ENCODE measurements around the gene UCN2. TPM values are rescaled to one million over a fixed set of nuclear protein-coding genes. Genes with fewer than 3 reads are reported as not detected.
A peak's percentile ranks its signal among the peaks of the same experiment; 100 is the strongest.

UCN2 gene
- total RNA-seq, 1 experiment from 2014 or later, result 0.68 TPM

DNA sequence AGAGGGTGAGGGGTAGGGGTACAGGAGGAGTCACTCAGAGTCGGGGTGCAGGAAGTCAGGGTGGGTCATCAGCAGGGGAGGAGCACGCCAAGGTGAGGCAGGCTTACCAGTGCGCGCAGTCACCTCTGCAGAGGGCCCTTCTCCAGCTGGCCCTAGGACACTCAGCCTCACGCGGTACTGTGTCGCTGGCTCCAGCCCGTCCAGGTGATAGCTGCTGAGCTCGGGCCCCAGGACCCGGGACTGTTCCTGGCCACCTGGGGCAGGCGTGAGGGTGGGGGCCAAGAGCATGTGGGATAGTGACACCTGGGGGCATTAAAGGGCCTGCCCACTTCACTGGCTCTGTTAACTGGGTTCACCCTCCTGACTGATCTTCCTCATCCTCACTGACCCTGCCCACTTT lies 24.1 kb upstream of the UCN2 start:
- Histone ChIP-seq H3K4me2 (ENCODE audit: insufficient read depth, insufficient read length, low read length) (no peak overlapping the region), H3K79me1 (ENCODE audit: insufficient read depth, low read depth, low read length, poor library complexity, severe bottlenecking) (no peaks in the 10 kb centered on the region), H3T11ph (ENCODE audit: low read length) (no peak overlapping the region), H3K9ac (ENCODE audit: extremely low read depth, insufficient read length, low read length) (no peak overlapping the region), H2AK5ac (ENCODE audit: insufficient read length, low read length) (no peak overlapping the region), H3K79me2 (ENCODE audit: insufficient read depth, low read length) (no peaks in the 10 kb centered on the region), H4K20me1 (ENCODE audit: control insufficient read depth, insufficient read depth, insufficient read length) (no peaks in the 10 kb centered on the region), H2BK120ac (ENCODE audit: low read depth, low read length, poor library complexity, severe bottlenecking) (no peak overlapping the region), H3K23ac (ENCODE audit: insufficient read length, low read depth, low read length) (no peak overlapping the region), H3K27me3 (ENCODE audit: insufficient read depth, low read length) (no peaks in the 10 kb centered on the region), H2BK5ac (ENCODE audit: insufficient read length, low read length) (no peak overlapping the region), H3K9me3 (ENCODE audit: control insufficient read depth, low read depth, low read length) (no peaks in the 10 kb centered on the region), H2BK12ac (ENCODE audit: insufficient read length, low read depth, low read length) (no peak overlapping the region), H3K14ac (ENCODE audit: insufficient read depth, low read length) (no peak overlapping the region), H3K18ac (ENCODE audit: insufficient read length, low read depth, low read length) (no peak overlapping the region), H3K23me2 (ENCODE audit: insufficient read length, low read depth, low read length, poor library complexity, severe bottlenecking) (no peaks in the 10 kb centered on the region), H2BK15ac (ENCODE audit: low read depth, low read length) (no peak overlapping the region), H2BK20ac (ENCODE audit: low read depth, low read length, poor library complexity, severe bottlenecking) (no peak overlapping the region), H4K8ac (replicated peaks; ENCODE audit: insufficient read length, low read depth, low read length) (no peak overlapping the region), H3K27ac (ENCODE audit: insufficient read length, low read depth, low read length) (no peak overlapping the region), H3K4me1 (ENCODE audit: insufficient read depth, low read length) (no peaks in the 10 kb centered on the region), H3K4ac (ENCODE audit: low read depth, low read length) (no peak overlapping the region), H4K5ac (ENCODE audit: insufficient read length, low read depth, low read length) (no peak overlapping the region), H4K91ac (ENCODE audit: insufficient read length, low read depth, low read length) (no peak overlapping the region), H3K56ac (ENCODE audit: insufficient read length, low read depth, low read length) (no peak overlapping the region), H2AFZ (ENCODE audit: low read length) (no peak overlapping the region)
- no CpG with 5 or more reads among the region's 11 CpGs for WGBS (ENCODE audit: extremely low coverage, insufficient read length, low lambda C conversion rate)
- peaks cover 5 to 11% of the 10 kb centered on the region in 2 experiments; a peak in 2 of 4 replicates for H3K4me1 Mint-ChIP-seq
- TF ChIP-seq, protein P1, sequence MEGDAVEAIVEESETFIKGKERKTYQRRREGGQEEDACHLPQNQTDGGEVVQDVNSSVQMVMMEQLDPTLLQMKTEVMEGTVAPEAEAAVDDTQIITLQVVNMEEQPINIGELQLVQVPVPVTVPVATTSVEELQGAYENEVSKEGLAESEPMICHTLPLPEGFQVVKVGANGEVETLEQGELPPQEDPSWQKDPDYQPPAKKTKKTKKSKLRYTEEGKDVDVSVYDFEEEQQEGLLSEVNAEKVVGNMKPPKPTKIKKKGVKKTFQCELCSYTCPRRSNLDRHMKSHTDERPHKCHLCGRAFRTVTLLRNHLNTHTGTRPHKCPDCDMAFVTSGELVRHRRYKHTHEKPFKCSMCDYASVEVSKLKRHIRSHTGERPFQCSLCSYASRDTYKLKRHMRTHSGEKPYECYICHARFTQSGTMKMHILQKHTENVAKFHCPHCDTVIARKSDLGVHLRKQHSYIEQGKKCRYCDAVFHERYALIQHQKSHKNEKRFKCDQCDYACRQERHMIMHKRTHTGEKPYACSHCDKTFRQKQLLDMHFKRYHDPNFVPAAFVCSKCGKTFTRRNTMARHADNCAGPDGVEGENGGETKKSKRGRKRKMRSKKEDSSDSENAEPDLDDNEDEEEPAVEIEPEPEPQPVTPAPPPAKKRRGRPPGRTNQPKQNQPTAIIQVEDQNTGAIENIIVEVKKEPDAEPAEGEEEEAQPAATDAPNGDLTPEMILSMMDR (conservative IDR thresholded peaks at IDR 0.05), result no peak
- peaks cover under 1% of the 10 kb centered on the region; the same call in 1 of the 2 replicates for H3K27me3 Mint-ChIP-seq (ENCODE audit: low read depth)
- H3K4me3 Mint-ChIP-seq, result no peak overlapping the region
- H3K9me3 Mint-ChIP-seq, result no peaks in the 10 kb centered on the region
- 0 out of 7 replicates have a peak overlapping the region, but pooled peaks of 1 of the 3 experiments have one; percentile 49 for H3K27ac Mint-ChIP-seq
- peaks cover 0 to 8% (median 0%) of the 10 kb centered on the region in 3 experiments; a peak in 4 of 7 replicates for H3K36me3 Mint-ChIP-seq (ENCODE audit: insufficient read depth in 1 of 3, low read depth in 3 of 3)
- no peak for DNase-seq
